DOHH2 (cell line): ENCODE data around the gene SOAT2.

Source experiments
- H3F3A ChIP-seq: fragments of 200-600 bp; sonication (generic), shearing (Covaris generic); 2 replicates; pipeline ENCODE4 v1.6.0; 2016; ENCODE audit warnings: antibody characterized with exemption, mild to moderate bottlenecking; ENCODE audit not compliant: control insufficient read depth, insufficient read depth
- H3K27ac ChIP-seq: fragments of 200-600 bp; sonication (generic); 2 replicates; pipeline ENCODE4 v1.5.1; 2014; ENCODE audit warnings: low read depth, mild to moderate bottlenecking, low read length, moderate library complexity
- H3K27me3 ChIP-seq: fragments of 200-600 bp; sonication (generic); 2 replicates; pipeline ENCODE4 v1.6.1; 2014; ENCODE audit warnings: mild to moderate bottlenecking, low read length, mixed read lengths; ENCODE audit not compliant: control insufficient read depth
- H3K36me3 ChIP-seq: fragments of 200-600 bp; sonication (generic); 2 replicates; pipeline ENCODE4 v1.6.1; 2014; ENCODE audit warnings: mild to moderate bottlenecking, low read length, moderate library complexity, mixed read lengths; ENCODE audit not compliant: control insufficient read depth
- H3K4me1 ChIP-seq: fragments of 200-600 bp; sonication (generic); 2 replicates; pipeline ENCODE4 v1.6.1; 2014; ENCODE audit warnings: mild to moderate bottlenecking, low read length, mixed read lengths; ENCODE audit not compliant: control insufficient read depth
- H3K4me2 ChIP-seq: fragments of 200-600 bp; sonication (generic); 2 replicates; pipeline ENCODE4 v1.6.0; 2014; ENCODE audit warnings: mild to moderate bottlenecking, low read length, moderate library complexity
- H3K4me3 ChIP-seq: fragments of 200-600 bp; sonication (generic); 2 replicates; pipeline ENCODE4 v1.5.1; 2014; ENCODE audit warnings: mild to moderate bottlenecking, low read length, mixed read lengths
- H3K79me2 ChIP-seq: fragments of 200-600 bp; sonication (generic); 2 replicates; pipeline ENCODE4 v1.6.1; 2014; ENCODE audit warnings: mild to moderate bottlenecking, low read length, mixed read lengths; ENCODE audit not compliant: control insufficient read depth
- H3K9me2 ChIP-seq: fragments of 200-600 bp; sonication (generic); replicated peaks from 2 replicates; pipeline ENCODE4 v1.6.1; 2014; ENCODE audit warnings: mild to moderate bottlenecking, low read length, mixed read lengths; ENCODE audit not compliant: control insufficient read depth
- H3K9me3 ChIP-seq: fragments of 200-600 bp; sonication (generic); 2 replicates; pipeline ENCODE4 v1.6.1; 2014; ENCODE audit warnings: antibody characterized with exemption, low read length, mixed read lengths; ENCODE audit not compliant: control insufficient read depth, insufficient read depth
- H4K20me1 ChIP-seq: fragments of 200-600 bp; sonication (generic); 2 replicates; pipeline ENCODE4 v1.6.0; 2014; ENCODE audit warnings: low read depth, mild to moderate bottlenecking, antibody characterized with exemption, low read length, moderate library complexity; ENCODE audit not compliant: control insufficient read depth, insufficient read depth
- CTCF ChIP-seq: fragments of 200-600 bp; sonication (generic); IDR thresholded peaks from one replicate; pipeline ENCODE4 v1.5.1; 2014; ENCODE audit warnings: antibody characterized with exemption, mild to moderate bottlenecking, low read depth, low read length; ENCODE audit not compliant: poor library complexity, severe bottlenecking
- EZH2phosphoT487 ChIP-seq: fragments of 200-600 bp; sonication (generic); IDR thresholded peaks from 2 replicates; pipeline ENCODE4 v1.6.1; 2017; ENCODE audit warnings: borderline replicate concordance, mild to moderate bottlenecking, antibody characterized with exemption, low read length, moderate library complexity, mixed read lengths

The SOAT2 gene

GRCh38 chr12:53060721-53061276, 42.5 kb upstream of the SOAT2 start:
- peaks cover 17% of the 10 kb centered on the region for H3K36me3 ChIP-seq
- peaks cover 5% of the 10 kb centered on the region for H3K27me3 ChIP-seq
- H3K27ac ChIP-seq = no peak overlapping the region
- H3K79me2 ChIP-seq = no peaks in the 10 kb centered on the region
- TF ChIP-seq CTCF (no peak), EZH2phosphoT487 (no peak)
- H3K9me3 ChIP-seq = no peaks in the 10 kb centered on the region
- no peak overlapping the region for H3K4me3 ChIP-seq
- no peaks in the 10 kb centered on the region for H4K20me1 ChIP-seq
- H3K4me1 ChIP-seq = peaks cover 6% of the 10 kb centered on the region
- no peaks in the 10 kb centered on the region for H3K9me2 ChIP-seq
- H3F3A ChIP-seq = 0 out of 2 replicates have a peak, but pooled peaks cover 4% of the 10 kb centered on the region
- no peak overlapping the region for H3K4me2 ChIP-seq

- peaks cover 5% of the 10 kb centered on the region for H3K27me3 ChIP-seq
- no peaks in the 10 kb centered on the region for H3K9me3 ChIP-seq
- no peaks in the 10 kb centered on the region for H3K79me2 ChIP-seq
- no peak for TF ChIP-seq EZH2phosphoT487
- TF ChIP-seq CTCF = peak; percentile 59
- no peak overlapping the region for H3K27ac ChIP-seq
- H3K9me2 ChIP-seq = no peaks in the 10 kb centered on the region
- H3K4me2 ChIP-seq = no peak overlapping the region
- 0 out of 2 replicates have a peak, but pooled peaks cover 3% of the 10 kb centered on the region for H3F3A ChIP-seq
- peaks cover 24% of the 10 kb centered on the region for H3K36me3 ChIP-seq
- H4K20me1 ChIP-seq = no peaks in the 10 kb centered on the region
- peaks cover 12% of the 10 kb centered on the region for H3K4me1 ChIP-seq
- no peak overlapping the region for H3K4me3 ChIP-seq
Observed at GRCh38 chr12:53061404-53062010, 41.8 kb upstream of the SOAT2 start.

- peaks cover 24% of the 10 kb centered on the region for H3K36me3 ChIP-seq
- no peaks in the 10 kb centered on the region for H4K20me1 ChIP-seq
- no peak overlapping the region for H3K27ac ChIP-seq
- no peaks in the 10 kb centered on the region for H3F3A ChIP-seq
- peaks cover 13% of the 10 kb centered on the region for H3K4me1 ChIP-seq
- H3K9me3 ChIP-seq = no peaks in the 10 kb centered on the region
- H3K9me2 ChIP-seq = no peaks in the 10 kb centered on the region
- no peaks in the 10 kb centered on the region for H3K79me2 ChIP-seq
- TF ChIP-seq EZH2phosphoT487 = no peak
- no peak for TF ChIP-seq CTCF
- H3K4me3 ChIP-seq = no peak overlapping the region
- peaks cover 3% of the 10 kb centered on the region; the same call in 1 of the 2 replicates for H3K27me3 ChIP-seq
- no peak overlapping the region for H3K4me2 ChIP-seq
Observed at GRCh38 chr12:53062011-53062961, 41.0 kb upstream of the SOAT2 start.
